ENCODE results near the gene ST6GALNAC6.
"Not testable (repeated sequence)": the region's sequence is repeated elsewhere in the genome, so short reads cannot be mapped to it uniquely, and the experiment has no call there.

The ST6GALNAC6 gene

GRCh38 chr9:127870887-127871286 lies 28.5 kb downstream of the ST6GALNAC6 start:
- no peak for DNase-seq

DNA sequence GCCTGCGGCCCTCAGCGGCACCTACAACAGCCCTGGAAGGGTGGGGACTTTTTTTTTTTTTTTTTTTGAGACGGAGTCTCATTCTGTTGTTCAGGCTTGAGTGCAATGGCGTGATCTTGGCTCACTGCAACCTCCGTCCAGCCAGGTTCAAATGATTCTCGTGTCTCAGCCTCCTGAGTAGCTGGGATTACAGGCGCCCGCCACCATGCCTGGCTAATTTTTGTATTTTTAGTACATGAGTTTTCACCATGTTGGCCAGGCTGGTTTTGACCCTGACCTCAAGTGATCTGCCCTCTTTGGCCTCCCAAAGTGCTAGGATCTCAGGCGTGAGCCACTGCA lies 29.3 kb downstream of the ST6GALNAC6 start:
- DNase-seq = not testable (repeated sequence)

GRCh38 chr9:127869310-127870152 lies 29.9 kb downstream of the ST6GALNAC6 start:
- peak; percentile 93 for DNase-seq

DNA sequence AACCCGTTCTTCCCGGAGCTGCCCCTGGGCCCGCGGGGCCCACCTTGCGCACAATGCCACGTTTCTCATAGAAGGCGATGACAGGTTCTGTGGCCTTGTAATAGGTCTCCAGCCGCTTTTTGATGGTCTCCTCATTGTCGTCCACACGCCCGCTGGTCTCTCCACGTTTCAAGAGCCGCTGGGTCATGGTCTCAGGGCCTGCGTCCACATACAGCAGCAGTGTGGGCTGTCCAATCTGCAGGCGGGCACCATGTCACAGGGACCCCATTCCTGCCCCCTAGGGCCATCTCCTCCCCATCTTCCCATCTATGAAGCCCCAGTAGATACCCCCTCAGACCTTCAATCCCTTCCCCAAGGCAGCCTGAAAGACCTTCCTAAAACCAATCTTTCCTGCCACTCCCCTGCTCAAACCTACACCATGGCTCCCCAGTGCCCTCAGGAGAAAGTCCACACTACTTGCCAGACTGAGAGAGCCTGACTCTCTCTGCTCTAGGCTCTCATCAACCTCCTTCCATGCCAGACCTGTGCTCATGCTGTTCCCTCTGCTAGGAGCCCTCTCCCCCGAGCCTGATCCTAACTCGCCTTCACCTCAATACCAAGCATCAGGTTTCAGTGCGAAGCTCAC lies 31.0 kb downstream of the ST6GALNAC6 start:
- no peak for DNase-seq

GRCh38 chr9:127867356-127868277 lies 31.8 kb downstream of the ST6GALNAC6 start:
- DNase-seq = no peak

- no peak for DNase-seq
These were observed 32.9 kb downstream of the ST6GALNAC6 start for GRCh38 chr9:127866535-127866934.

- no peak for DNase-seq
These were observed 33.5 kb downstream of the ST6GALNAC6 start for GRCh38 chr9:127865645-127866464.

DNA sequence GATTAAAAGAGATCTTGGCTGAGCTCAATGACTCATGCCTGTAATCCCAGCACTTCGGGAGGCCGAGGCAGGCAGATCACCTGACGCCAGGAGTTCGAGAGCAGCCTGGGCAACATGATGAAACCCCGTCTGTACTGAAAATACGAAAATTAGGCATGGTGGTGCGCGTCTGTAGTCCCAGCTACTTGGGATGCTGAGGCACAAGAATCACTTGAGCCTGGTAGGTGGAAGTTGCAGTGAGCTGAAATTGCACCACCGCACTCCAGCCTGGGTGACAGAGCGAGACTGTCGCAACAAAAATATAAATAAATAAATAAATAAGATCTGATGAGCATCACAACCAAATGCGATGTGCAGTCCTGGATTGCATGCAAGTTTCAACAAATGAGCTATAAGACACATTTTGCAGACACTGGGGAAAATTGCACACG lies 36.2 kb downstream of the ST6GALNAC6 start:
- DNase-seq = no peak

DNA sequence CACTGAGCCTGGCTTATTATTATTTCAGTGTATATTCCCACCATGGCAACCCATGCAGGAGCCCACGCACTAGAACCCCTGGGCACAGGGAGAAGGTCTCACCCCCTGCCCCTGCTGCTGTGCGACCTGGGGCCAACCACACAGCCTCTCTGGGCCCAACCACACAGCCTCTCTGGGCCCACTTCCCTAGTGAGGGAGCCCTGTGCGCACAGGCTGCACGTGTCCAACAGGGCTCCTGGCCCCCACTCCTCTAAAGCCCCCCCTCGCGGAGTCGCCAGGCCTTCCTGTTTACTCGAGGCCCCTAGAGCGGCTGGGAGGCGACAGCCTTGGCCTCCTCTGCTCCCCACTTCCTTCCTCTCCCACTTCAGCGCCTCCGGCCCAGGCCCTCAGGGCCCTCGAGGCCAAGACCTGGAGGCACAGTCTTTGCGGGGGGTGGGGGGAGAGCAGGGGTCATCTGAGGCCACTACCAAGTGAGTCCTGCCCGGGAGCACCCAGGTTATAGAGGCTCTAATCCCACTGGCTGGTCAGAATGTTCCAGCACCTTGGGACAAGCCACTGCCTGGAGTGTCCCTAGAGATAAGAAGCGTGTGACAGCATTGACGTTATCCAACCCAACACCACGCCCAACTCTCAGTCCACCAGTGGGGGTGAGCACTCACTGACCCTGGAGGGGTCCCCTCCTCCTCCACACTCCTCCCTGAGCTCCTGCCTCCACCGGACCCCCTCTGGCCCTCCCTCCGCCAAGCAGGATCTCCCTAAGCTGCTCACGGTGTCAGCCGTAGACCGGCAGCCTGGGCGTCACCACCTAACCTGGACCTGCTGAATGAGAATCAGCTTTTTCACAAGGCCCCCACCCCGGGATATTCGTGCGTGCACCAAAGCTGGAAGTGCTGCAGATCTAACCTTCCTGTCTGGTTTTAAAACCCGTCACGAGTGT lies 37.1 kb downstream of the ST6GALNAC6 start:
- peak; percentile 75 for DNase-seq

- DNase-seq = no peak
These were observed 38.6 kb downstream of the ST6GALNAC6 start for GRCh38 chr9:127860779-127861178.

GRCh38 chr9:127860260-127860659 lies 39.1 kb downstream of the ST6GALNAC6 start:
- DNase-seq = no peak

DNA sequence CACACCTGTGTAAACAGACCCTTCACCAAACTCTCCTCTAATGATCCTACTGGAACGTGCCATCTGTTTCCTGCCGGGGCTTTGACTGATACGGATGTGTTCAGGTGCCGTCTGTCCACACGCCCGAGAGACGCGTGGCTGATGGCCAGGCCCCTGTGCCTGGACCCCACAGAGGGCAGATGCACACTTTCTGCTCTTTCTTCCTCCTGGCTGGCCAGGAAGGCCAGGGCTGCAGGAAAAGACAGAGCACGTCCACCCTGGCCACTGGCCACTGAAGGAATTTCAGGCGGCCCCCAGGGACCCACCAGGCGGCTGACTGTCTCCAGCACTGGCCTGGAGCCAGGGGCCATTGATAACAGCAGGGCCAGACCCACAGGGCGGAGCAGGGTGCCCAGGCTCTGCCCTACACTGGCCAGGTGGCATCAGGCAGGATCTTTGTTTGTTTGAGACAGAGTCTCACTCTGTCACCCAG lies 41.3 kb downstream of the ST6GALNAC6 start:
- DNase-seq = no peak

- DNase-seq = no peak
These were observed 42.1 kb downstream of the ST6GALNAC6 start for GRCh38 chr9:127857278-127857677.

DNA sequence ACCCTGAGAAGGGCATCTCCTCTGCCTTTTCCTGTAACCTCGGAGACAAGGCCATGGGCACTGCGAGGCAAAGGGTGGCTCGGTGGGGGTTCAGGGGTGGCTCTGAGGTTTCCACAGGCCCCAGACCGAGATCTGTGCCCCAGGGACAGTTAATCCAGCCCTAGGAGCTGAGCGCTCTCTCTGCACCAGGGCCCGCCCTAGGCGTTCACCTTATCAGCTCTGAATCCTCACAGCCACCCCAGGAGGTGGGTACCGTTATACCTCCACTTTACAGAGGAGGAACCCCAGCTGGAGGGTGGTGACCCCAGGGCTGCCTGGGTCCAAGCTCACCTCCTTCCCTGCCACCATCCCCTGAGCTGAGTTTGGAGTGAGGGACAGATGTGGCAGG lies 42.7 kb downstream of the ST6GALNAC6 start:
- DNase-seq = no peak

GRCh38 chr9:127856094-127856728 lies 43.2 kb downstream of the ST6GALNAC6 start:
- no peak for DNase-seq

GRCh38 chr9:127855522-127855921 lies 43.9 kb downstream of the ST6GALNAC6 start:
- no peak for DNase-seq

GRCh38 chr9:127854960-127855359 lies 44.4 kb downstream of the ST6GALNAC6 start:
- DNase-seq = no peak

DNA sequence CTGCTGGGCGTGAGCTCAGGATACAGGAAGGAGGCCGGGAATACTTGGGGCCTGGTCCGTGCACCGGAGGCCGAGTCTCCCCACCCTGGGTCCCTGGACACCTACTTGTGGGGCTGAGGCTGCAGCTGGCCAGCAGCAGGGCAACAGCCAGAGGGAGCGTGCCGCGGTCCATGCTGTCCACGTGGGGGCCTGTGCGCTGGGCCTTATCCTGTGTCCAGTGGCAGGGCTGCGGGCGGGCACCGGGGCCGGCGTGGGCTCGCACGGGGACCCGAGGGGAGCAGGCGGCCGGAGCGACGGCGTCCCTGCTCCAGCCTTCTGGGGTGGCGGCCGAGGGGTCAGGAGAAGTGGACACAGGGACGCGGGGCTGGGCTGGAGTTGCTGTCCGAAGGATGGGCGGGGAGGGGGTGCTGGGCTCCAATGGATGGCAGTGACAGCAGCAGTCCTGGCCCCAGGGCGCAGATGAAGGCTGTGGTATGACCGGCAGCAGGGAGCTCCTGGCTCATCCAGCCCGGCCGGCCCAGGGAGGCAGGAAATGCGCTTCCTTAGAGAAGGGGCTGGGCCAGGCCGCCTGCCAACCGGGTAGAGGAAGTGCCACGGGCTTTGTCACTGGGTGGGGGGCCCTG lies 45.1 kb downstream of the ST6GALNAC6 start, which contains the start of gene ENG:
Gene ENG, minus strand, starts transcription at position 475 of the 623 bp plus-strand sequence. Its CDS starts 303 bp downstream, at position 172.
- DNase-seq = no peak

- no peak for DNase-seq
These were observed 45.9 kb downstream of the ST6GALNAC6 start for GRCh38 chr9:127853312-127854183.

Data from activated effector memory CD4-positive, alpha-beta T cell treated with anti-CD3 and anti-CD28 coated beads, Interleukin-2, amount 50 U/mL, for 16 hours (primary cell).